GM12873 (cell line): ENCODE data around the gene CTDSPL.

ENCODE experiments used
- CTCF ChIP-seq: IDR thresholded peaks from 2 replicates; pipeline ENCODE4 v1.5.1; 2012; ENCODE audit warnings: low read depth, mild to moderate bottlenecking, moderate library complexity, low read length, control low read depth; ENCODE audit not compliant: insufficient read depth; ENCODE audit errors: missing control alignments

Gene CTDSPL

GRCh38 chr3:37907371-37907770 lies 45.7 kb downstream of the CTDSPL start:
- no peak for TF ChIP-seq CTCF

DNA sequence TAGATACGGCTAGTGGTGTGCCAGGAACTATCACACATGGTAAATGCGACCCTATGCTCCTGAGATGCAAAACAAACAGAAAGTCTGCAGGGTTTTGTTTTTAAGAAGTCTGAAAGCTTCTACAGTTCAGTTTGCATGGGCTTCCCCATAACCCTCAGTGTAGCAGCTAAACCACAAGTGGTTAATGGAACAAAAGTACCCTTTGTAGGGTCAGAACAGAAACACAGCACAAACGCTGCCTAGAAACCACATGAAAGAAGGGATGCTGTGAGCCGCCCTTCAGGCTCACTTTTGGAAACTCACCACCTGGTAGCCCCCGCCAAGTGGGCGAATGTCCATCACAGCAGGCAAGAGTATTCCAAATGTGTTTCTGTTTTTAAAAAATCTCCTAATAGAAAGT lies 46.2 kb downstream of the CTDSPL start:
- TF ChIP-seq CTCF = no peak

DNA sequence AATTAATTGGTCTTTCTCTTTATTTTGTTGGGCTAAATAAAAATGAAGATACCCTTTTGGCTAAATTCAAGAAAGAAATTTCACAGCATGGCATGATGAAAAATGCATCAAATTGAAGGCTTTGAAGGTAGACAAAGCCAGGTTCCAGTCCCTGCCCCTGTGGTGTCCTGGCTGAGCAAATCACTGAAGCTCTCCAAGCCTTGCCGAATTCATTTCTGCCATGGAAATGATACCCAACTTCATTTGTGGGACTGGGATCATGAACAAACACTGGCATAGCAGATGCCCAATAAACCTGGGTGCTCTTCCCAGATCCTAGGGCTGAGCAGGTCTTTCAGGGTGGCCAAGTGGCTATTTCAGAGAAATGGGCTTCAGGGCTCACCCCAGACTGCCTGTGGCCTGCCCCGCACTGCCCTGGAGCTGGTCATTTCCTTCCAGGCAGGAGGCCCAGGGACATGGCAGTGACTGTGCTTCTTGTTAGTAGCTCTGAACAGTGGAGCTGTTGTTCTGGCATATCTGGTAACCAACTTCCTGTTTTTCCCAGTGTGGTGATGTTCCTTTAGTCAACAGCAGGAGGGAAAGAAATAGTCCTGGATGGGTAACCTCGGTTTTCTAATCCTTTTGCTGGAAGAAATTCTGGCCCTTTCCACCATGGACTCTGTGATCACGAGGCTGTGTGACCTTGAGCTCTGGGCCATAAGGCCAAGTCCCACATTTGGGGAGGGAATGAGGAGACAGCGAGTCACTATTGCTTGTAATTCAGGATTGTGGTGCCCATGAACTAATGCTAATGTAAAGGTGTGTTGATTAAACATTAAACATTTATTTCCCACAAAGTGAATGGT lies 47.6 kb downstream of the CTDSPL start:
- no peak for TF ChIP-seq CTCF

DNA sequence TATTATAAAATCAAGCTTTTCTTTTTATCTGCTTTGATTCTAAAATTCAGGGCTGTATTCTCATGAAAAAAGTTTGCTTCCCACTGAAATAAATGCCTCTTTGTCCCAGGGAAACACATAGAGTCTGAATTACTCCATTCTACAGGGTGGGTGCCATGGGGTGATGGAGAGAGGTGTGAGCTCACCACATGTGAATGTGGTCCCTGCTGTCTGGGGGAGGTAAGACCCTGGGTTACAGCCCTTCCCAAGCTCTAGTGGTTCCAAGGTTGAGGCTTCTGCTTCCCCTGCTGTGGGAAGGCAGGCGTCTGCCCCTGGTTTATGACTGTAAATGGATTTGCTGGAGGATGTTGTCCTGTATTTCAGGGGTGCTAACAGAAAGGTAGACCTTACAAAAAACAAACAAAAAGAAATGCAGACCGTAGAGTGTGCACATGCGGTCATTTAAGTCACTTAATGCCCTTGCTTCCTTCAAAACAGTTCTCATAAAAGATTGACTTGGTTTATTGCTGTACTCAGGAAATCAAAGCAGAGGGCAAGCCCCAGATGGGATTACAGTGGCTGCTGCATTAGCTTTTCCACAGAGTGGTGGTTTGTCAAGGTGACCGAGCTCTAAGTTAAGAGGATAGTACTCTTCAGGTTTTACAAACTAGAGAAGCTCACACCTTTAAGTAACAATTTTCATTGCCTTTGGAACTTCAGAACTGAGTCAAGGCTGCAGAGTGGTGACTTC lies 49.2 kb downstream of the CTDSPL start:
- no peak for TF ChIP-seq CTCF

GRCh38 chr3:37912052-37912733 lies 50.5 kb downstream of the CTDSPL start:
- no peak for TF ChIP-seq CTCF

- TF ChIP-seq CTCF = no peak
Measured at GRCh38 chr3:37913522-37913921, 51.8 kb downstream of the CTDSPL start.

DNA sequence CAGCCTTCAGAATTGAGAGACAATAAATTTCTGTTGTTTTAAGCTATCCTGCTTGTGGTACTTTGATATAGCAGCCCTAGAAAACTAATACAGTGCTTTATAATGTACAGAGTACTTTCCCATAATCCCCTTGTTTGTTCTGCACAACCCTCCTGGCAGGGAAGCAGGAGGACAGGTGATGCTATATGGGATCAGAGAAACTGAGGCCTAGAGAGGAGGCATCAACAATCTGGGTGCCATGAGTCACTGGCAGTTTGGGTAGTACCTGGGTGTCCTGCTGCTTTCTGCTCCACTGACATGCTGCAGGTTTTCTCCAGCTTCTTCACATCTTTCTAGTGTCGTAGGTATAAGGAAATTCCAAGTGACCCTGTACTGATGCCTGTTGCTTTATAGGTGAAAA lies 55.0 kb downstream of the CTDSPL start:
- no peak for TF ChIP-seq CTCF
